Ishikawa (cell line): ENCODE data around the gene TMEM117.

Source experiments
- CEBPB ChIP-seq: IDR thresholded peaks from 2 replicates; pipeline ENCODE4 v1.6.1; 2012
- CREB1 ChIP-seq: IDR thresholded peaks from 2 replicates; pipeline ENCODE4 v1.6.1; 2012; ENCODE audit warnings: low read depth
- EGR1 ChIP-seq: IDR thresholded peaks from 2 replicates; pipeline ENCODE4 v1.6.1; 2012
- EP300 ChIP-seq: IDR thresholded peaks from 2 replicates; pipeline ENCODE4 v1.6.1; 2012; ENCODE audit warnings: borderline replicate concordance
- FOXM1 ChIP-seq: IDR thresholded peaks from 2 replicates; pipeline ENCODE4 v1.6.1; 2012; ENCODE audit warnings: low read depth, borderline replicate concordance
- MAX ChIP-seq: IDR thresholded peaks from 2 replicates; pipeline ENCODE4 v1.6.1; 2012
- NFIC ChIP-seq: IDR thresholded peaks from 2 replicates; pipeline ENCODE4 v1.6.1; 2012
- RAD21 ChIP-seq: IDR thresholded peaks from 2 replicates; pipeline ENCODE4 v1.6.1; 2012; ENCODE audit warnings: low read depth
- TAF1 ChIP-seq: IDR thresholded peaks from 2 replicates; pipeline ENCODE4 v1.6.1; 2012; ENCODE audit warnings: low read depth, mild to moderate bottlenecking
- TEAD4 ChIP-seq: IDR thresholded peaks from 2 replicates; pipeline ENCODE4 v1.6.1; 2012
- YY1 ChIP-seq: IDR thresholded peaks from 2 replicates; pipeline ENCODE4 v1.6.1; 2012; ENCODE audit warnings: low read depth
- TF ChIP-seq, protein P1 (sequence below): IDR thresholded peaks from 2 replicates; pipeline ENCODE4 v1.6.1; 2012; ENCODE audit warnings: low read depth, mild to moderate bottlenecking
- TF ChIP-seq, protein P2 (sequence below): IDR thresholded peaks from 2 replicates; pipeline ENCODE4 v1.6.1; 2012

DNA sequence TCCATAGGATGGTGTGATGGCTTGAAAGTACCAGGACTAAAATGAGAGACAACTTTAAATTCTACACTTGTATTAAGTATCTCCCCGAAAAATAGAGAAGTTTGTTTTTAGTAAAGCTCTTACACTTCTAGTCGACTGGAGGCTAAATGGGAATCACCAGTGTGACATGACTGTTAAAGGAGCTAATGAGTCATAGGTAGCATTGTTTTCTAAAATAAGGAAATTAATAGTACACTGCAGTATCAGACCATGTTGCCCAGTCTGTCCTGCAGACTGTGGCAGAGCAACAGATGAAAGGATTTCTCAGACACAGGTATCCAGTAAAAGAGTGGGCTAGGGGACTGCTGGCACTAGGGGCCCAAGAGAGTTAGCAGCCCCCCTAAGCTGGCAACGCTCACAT lies 140.1 kb downstream of the TMEM117 start:
- TF ChIP-seq, protein P1, sequence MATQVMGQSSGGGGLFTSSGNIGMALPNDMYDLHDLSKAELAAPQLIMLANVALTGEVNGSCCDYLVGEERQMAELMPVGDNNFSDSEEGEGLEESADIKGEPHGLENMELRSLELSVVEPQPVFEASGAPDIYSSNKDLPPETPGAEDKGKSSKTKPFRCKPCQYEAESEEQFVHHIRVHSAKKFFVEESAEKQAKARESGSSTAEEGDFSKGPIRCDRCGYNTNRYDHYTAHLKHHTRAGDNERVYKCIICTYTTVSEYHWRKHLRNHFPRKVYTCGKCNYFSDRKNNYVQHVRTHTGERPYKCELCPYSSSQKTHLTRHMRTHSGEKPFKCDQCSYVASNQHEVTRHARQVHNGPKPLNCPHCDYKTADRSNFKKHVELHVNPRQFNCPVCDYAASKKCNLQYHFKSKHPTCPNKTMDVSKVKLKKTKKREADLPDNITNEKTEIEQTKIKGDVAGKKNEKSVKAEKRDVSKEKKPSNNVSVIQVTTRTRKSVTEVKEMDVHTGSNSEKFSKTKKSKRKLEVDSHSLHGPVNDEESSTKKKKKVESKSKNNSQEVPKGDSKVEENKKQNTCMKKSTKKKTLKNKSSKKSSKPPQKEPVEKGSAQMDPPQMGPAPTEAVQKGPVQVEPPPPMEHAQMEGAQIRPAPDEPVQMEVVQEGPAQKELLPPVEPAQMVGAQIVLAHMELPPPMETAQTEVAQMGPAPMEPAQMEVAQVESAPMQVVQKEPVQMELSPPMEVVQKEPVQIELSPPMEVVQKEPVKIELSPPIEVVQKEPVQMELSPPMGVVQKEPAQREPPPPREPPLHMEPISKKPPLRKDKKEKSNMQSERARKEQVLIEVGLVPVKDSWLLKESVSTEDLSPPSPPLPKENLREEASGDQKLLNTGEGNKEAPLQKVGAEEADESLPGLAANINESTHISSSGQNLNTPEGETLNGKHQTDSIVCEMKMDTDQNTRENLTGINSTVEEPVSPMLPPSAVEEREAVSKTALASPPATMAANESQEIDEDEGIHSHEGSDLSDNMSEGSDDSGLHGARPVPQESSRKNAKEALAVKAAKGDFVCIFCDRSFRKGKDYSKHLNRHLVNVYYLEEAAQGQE: no peak
- TF ChIP-seq NFIC (no peak), EGR1 (no peak), CEBPB (no peak), RAD21 (no peak), MAX (no peak), EP300 (no peak), TAF1 (no peak), YY1 (no peak), FOXM1 (no peak), CREB1 (no peak), TEAD4 (no peak)
- TF ChIP-seq, protein P2, sequence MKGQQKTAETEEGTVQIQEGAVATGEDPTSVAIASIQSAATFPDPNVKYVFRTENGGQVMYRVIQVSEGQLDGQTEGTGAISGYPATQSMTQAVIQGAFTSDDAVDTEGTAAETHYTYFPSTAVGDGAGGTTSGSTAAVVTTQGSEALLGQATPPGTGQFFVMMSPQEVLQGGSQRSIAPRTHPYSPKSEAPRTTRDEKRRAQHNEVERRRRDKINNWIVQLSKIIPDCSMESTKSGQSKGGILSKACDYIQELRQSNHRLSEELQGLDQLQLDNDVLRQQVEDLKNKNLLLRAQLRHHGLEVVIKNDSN: no peak
